HepG2 (cell line): Measurements from ENCODE around the gene SKIDA1. TPM values are rescaled to one million over a fixed set of nuclear protein-coding genes. Genes with fewer than 3 reads are reported as not detected.

Source experiments
- MIER3 ChIP-seq: IDR thresholded peaks from 2 replicates; pipeline ENCODE4 v1.6.1; 2016; ENCODE audit warnings: missing compliant biosample characterization, borderline replicate concordance
- PRDM15 ChIP-seq: sonication (generic); formaldehyde crosslinking; IDR thresholded peaks from 2 replicates; pipeline ENCODE4 v1.4.0; 2020; ENCODE audit warnings: missing genetic modification reagents
- RELA ChIP-seq: sonication (generic); formaldehyde crosslinking; IDR thresholded peaks from 2 replicates; pipeline ENCODE4 v1.4.0; 2020; ENCODE audit warnings: missing genetic modification reagents
- RFX3 ChIP-seq: IDR thresholded peaks from 2 replicates; pipeline ENCODE4 v1.6.1; 2016; ENCODE audit warnings: missing biosample characterization, missing genetic modification reagents
- SMC3 ChIP-seq: IDR thresholded peaks from 2 replicates; pipeline ENCODE4 v1.6.1; 2011; ENCODE audit warnings: low read length, improper control_type of control experiment
- TEAD2 ChIP-seq: sonication (generic); formaldehyde crosslinking; IDR thresholded peaks from 2 replicates; pipeline ENCODE4 v1.9.0; 2021; ENCODE audit warnings: missing genetic modification reagents
- TERF1 ChIP-seq: sonication (generic); formaldehyde crosslinking; IDR thresholded peaks from 2 replicates; pipeline ENCODE4 v1.8.0; 2022; ENCODE audit warnings: mild to moderate bottlenecking, missing genetic modification reagents, moderate library complexity
- ZNF160 ChIP-seq: sonication (generic); formaldehyde crosslinking; IDR thresholded peaks from 2 replicates; pipeline ENCODE4 v1.8.0; 2022; ENCODE audit warnings: mild to moderate bottlenecking, inconsistent platforms, missing genetic modification reagents
- ZNF574 ChIP-seq: sonication (generic); formaldehyde crosslinking; IDR thresholded peaks from 2 replicates; pipeline ENCODE4 v1.4.0; 2020; ENCODE audit warnings: missing genetic modification reagents
- polyA plus RNA-seq, 8 experiments: library from polyadenylated mRNA; depleted of rRNA in 3 of 8; stranded (reverse) in 7 of 8; unstranded in 1 of 8; fragments of >200 nt; fragmentation: Illumina TruSeq in 4 of 8; extraction: Trizol in 4 of 8; gene quantifications; 2 replicates each; pipeline versions ENCODE4 v1.2.1 to v1.2.3, GENCODE V29; 2011 to 2016; ENCODE audit warnings: low read depth in 4 of 8, missing spikeins in 1 of 8, mixed read lengths in 1 of 8; ENCODE audit not compliant: insufficient read depth in 1 of 8
- total RNA-seq, 5 experiments: library from RNA; depleted of rRNA; stranded (reverse); fragments of >200 nt; fragmentation: Illumina TruSeq; extraction: Trizol; gene quantifications; 2 replicates each; pipeline ENCODE4 v1.2.3, GENCODE V29; 2016; ENCODE audit warnings: low read depth in 1 of 5
- TF ChIP-seq, protein P1 (sequence below): sonication (generic); formaldehyde crosslinking; IDR thresholded peaks from 2 replicates; pipeline ENCODE4 v1.5.0; 2020; ENCODE audit warnings: mild to moderate bottlenecking, missing genetic modification reagents
- TF ChIP-seq, protein P2 (sequence below): IDR thresholded peaks from 2 replicates; pipeline ENCODE4 v1.4.0; 2020; ENCODE audit warnings: mild to moderate bottlenecking, missing genetic modification reagents
- TF ChIP-seq, protein P3 (sequence below), 2 experiments: fragments of 450-650 bp in 1 of 2; sonication (generic) in 1 of 2; formaldehyde crosslinking; IDR thresholded peaks; 2 replicates each; pipeline versions ENCODE4 v1.5.0 to v1.8.0; 2020 to 2022; ENCODE audit warnings: mild to moderate bottlenecking in 1 of 2, missing genetic modification reagents in 1 of 2

The SKIDA1 gene
- total and polyA plus RNA-seq, 2 of the 13 experiments (the other 11 are each of a cell fraction or from before 2014, with no cell fraction given): 0.73 to 1.5 TPM

- TF ChIP-seq, protein P1, sequence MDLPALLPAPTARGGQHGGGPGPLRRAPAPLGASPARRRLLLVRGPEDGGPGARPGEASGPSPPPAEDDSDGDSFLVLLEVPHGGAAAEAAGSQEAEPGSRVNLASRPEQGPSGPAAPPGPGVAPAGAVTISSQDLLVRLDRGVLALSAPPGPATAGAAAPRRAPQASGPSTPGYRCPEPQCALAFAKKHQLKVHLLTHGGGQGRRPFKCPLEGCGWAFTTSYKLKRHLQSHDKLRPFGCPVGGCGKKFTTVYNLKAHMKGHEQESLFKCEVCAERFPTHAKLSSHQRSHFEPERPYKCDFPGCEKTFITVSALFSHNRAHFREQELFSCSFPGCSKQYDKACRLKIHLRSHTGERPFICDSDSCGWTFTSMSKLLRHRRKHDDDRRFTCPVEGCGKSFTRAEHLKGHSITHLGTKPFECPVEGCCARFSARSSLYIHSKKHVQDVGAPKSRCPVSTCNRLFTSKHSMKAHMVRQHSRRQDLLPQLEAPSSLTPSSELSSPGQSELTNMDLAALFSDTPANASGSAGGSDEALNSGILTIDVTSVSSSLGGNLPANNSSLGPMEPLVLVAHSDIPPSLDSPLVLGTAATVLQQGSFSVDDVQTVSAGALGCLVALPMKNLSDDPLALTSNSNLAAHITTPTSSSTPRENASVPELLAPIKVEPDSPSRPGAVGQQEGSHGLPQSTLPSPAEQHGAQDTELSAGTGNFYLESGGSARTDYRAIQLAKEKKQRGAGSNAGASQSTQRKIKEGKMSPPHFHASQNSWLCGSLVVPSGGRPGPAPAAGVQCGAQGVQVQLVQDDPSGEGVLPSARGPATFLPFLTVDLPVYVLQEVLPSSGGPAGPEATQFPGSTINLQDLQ (CRISPR knock-in tag): no peak
- TF ChIP-seq, protein P2, sequence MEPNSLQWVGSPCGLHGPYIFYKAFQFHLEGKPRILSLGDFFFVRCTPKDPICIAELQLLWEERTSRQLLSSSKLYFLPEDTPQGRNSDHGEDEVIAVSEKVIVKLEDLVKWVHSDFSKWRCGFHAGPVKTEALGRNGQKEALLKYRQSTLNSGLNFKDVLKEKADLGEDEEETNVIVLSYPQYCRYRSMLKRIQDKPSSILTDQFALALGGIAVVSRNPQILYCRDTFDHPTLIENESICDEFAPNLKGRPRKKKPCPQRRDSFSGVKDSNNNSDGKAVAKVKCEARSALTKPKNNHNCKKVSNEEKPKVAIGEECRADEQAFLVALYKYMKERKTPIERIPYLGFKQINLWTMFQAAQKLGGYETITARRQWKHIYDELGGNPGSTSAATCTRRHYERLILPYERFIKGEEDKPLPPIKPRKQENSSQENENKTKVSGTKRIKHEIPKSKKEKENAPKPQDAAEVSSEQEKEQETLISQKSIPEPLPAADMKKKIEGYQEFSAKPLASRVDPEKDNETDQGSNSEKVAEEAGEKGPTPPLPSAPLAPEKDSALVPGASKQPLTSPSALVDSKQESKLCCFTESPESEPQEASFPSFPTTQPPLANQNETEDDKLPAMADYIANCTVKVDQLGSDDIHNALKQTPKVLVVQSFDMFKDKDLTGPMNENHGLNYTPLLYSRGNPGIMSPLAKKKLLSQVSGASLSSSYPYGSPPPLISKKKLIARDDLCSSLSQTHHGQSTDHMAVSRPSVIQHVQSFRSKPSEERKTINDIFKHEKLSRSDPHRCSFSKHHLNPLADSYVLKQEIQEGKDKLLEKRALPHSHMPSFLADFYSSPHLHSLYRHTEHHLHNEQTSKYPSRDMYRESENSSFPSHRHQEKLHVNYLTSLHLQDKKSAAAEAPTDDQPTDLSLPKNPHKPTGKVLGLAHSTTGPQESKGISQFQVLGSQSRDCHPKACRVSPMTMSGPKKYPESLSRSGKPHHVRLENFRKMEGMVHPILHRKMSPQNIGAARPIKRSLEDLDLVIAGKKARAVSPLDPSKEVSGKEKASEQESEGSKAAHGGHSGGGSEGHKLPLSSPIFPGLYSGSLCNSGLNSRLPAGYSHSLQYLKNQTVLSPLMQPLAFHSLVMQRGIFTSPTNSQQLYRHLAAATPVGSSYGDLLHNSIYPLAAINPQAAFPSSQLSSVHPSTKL (CRISPR knock-in tag): no peak; the same call in 1 of the 2 replicates
- TF ChIP-seq, protein P3, sequence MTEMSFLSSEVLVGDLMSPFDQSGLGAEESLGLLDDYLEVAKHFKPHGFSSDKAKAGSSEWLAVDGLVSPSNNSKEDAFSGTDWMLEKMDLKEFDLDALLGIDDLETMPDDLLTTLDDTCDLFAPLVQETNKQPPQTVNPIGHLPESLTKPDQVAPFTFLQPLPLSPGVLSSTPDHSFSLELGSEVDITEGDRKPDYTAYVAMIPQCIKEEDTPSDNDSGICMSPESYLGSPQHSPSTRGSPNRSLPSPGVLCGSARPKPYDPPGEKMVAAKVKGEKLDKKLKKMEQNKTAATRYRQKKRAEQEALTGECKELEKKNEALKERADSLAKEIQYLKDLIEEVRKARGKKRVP (CRISPR knock-in tag; IDR thresholded peaks at IDR 0.05): no peak
- TF ChIP-seq SMC3 (no peak), TEAD2 (CRISPR knock-in tag) (0 out of 2 replicates have a peak, but pooled peaks have one; percentile 30), TERF1 (CRISPR knock-in tag) (no peak), ZNF574 (CRISPR knock-in tag) (peak; percentile 68), RFX3 (CRISPR knock-in tag) (no peak), RELA (CRISPR knock-in tag) (no peak), ZNF160 (CRISPR knock-in tag) (peak; percentile 85; the same call in 1 of the 2 replicates), PRDM15 (peak; percentile 57; the same call in 1 of the 2 replicates), MIER3 (CRISPR knock-in tag) (no peak)
Measured at GRCh38 chr10:21494191-21495001, 31.1 kb downstream of the SKIDA1 start (continued).
